Measurements from ENCODE around the gene USP13.

GRCh38 chr3:179794355-179794754 is 141.5 kb downstream of the USP13 start:
- TF ChIP-seq CTCF (IDR thresholded peaks at IDR 0.05 in 4 of 5, conservative IDR thresholded peaks at IDR 0.05 in 1 of 5), result no peak
- no peak for TF ChIP-seq POLR2A (IDR thresholded peaks at IDR 0.05)
